DMS53 treated with DMSO at 0.1 percent for 48 hours (cell line): ENCODE results near the gene KRTAP10-2.
"Not testable (repeated sequence)": the region's sequence is repeated elsewhere in the genome, so short reads cannot be mapped to it uniquely, and the experiment has no call there.

Source experiments
- DNase-seq: peaks from one replicate; lab custom pipeline; 2025; ENCODE audit not compliant: unreplicated experiment; lab: John Stamatoyannopoulos, UW

The KRTAP10-2 gene, protein sequence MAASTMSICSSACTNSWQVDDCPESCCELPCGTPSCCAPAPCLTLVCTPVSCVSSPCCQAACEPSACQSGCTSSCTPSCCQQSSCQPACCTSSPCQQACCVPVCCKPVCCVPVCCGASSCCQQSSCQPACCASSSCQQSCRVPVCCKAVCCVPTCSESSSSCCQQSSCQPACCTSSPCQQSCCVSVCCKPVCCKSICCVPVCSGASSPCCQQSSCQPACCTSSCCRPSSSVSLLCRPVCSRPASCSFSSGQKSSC

DNA sequence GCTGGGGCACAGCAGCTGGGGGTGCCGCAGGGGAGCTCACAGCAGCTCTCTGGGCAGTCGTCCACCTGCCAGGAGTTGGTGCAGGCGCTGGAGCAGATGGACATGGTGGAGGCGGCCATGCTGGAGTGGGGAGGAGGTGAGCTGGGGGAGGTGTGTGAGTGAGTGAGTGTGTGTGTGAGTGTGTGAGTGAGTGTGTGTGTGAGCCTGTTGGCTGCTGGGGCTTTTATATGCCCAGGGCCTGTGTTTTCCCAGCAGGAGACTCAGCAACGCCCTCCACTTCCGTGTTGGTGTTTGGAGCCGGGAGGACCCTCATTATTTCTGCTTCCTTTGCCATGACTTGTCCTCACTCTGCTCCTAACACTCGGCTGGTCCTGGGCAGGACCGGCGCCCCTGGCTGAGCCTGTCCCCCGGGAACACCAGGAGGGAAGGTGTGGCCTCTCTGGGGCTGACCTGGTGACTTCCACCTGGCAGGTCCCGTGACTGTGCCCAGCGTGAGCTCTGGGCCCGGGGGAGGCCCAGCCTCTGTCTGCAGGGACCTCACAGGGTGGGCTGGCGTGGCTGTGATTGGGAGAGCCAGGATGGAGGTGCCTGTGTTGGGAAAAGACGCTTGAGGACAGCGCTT, at the start of gene KRTAP10-2:
KRTAP10-2 (minus strand) TSS at position 166 of the 622 bp plus-strand sequence; CDS start at position 119, 47 bp downstream.
- no peak for DNase-seq

DNA sequence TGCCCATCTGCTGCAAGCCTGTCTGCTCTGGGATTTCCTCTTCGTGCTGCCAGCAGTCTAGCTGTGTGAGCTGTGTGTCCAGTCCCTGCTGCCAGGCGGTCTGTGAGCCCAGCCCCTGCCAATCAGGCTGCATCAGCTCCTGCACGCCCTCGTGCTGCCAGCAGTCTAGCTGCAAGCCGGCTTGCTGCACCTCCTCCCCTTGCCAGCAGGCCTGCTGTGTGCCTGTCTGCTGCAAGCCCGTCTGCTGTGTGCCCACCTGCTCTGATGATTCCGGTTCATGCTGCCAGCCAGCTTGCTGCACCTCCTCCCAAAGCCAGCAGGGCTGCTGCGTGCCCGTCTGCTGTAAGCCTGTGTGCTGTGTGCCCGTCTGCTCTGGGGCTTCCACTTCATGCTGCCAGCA, 49.8 kb upstream of the KRTAP10-2 start:
- DNase-seq, result not testable (repeated sequence)

DNA sequence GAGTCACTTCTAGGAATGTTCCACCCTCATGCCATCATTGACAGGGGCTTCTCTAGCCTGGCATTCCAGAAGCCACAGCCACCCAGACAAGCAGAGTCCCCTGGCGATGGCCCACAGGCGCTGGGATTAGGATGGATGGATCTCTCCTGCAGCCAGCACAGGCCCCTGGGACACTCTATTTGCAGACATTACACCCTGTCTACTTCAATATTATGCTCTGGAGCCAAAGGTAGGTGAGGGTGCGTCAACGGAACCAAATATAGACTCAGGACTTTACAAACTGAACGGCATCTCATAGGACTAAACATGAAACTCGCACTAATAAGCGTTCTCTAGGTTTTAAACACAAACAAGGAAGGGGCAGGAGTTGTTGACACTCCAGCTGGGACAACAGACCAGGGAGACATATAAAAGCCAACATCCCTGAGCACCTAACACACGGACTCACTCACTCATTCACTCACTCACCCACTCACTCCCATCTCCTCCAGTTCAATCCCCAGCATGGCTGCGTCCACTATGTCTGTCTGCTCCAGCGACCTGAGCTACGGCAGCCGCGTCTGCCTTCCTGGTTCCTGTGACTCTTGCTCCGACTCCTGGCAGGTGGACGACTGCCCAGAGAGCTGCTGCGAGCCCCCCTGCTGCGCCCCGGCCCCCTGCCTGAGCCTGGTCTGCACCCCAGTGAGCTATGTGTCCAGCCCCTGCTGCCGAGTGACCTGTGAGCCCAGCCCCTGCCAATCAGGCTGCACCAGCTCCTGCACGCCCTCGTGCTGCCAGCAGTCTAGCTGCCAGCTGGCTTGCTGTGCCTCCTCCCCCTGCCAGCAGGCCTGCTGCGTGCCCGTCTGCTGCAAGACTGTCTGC, 49.0 kb upstream of the KRTAP10-2 start, which contains the start of gene KRTAP10-7:
KRTAP10-7 (plus strand) TSS at position 480 of the 861 bp plus-strand sequence; CDS start at position 505, 25 bp downstream.
- DNase-seq, result not testable (repeated sequence)

DNA sequence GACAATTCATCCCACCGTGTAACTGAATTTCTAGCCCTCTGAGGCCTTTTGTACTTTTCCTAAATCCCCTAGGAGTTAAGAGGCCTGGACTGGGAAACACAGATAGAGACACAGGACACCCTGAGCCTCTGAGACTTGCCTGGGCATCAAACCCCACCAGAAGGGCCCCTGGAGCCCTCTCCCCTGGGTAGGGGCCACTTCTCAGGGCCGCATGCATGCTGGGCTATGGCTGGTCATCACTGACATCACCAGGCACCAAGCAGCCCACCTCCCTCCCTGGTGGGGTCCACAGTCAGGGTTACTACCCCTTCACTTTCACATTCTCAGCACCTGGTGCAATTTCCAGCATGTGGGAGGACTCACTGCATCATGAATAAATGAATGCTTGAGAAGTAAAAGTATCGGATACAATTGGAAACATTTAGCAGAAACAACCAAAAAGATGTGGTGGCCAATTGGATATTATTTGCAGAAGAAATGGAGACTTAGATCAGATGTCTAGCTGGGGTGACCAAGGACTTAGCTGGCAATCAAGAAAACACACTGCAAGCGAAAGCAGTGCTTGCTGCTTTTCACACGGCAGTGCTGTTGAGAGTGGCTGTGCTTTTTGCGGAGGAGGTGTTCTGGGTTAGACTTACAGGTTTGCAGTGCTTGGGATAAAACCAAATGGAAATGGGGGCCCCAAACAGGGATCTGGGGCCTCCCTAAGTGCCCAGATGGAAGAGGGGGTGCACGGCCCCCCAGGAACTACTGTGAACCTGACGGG, 48.1 kb upstream of the KRTAP10-2 start:
- no peak for DNase-seq

DNA sequence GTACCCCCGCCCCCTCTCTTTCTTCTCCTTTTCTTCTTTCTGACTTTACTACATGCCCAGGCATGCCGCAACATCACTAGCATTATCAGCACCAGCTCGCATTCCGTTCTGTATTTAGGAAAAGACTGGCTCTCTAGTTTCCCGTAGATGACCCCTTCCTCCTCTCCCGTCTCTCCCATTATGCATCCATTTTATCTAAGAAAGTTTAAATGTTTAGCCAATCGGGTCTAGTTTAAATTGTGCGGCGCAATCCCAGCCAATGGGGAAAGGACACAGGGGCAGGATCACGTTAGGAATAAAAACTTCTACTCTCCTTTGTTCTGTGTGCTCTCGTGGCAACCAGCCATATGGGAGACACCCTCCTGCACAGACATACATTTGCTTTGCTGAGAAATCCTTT, 46.8 kb upstream of the KRTAP10-2 start:
- no peak for DNase-seq

DNA sequence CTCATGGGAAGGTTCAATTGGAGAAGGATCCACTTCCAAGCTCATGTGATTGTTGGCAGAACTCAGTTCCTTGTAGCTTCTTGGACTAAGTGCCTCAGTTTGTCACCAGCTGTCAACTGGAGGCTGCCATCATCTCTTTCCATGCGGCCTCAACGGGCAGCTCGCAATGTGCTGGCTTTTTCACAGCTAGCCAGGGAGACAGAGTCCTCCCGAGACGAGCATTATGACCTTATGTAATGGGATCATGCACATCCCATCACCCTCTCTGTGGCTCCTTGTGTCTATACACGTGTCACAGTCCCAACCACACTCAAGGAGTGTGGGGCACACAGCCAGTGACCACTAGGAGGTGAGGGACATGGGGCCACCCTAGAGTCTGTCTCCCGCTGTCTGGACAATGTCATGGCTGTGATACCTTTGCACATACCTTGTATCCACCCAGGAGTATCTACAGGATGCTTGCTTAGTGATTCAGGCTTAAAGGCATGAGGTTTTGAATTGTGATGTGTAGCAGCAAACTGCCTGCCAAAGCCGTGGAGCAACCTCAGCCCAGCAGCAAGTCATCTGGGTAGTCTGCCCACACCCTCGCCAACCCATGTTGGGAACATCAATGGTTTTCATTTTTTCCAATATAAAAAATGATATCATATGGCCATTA, 44.9 kb upstream of the KRTAP10-2 start:
- DNase-seq, result no peak

DNA sequence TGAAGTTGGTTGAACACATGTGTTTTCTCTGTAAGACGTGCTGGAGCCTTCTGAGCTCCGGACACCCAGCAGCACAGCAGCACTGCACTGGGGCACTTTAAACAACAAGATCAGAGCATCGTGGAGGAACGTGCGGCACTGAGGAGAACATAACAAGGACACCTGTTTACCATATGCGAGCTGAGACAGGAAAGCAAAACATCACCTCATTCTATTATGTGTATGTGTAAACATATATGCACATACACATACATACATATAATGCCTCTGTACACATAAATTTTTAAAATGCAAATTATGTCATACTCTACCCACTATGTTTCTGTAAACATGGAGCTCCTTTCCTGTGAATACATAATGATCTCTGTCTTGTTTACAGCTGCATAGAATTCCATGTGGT, 44.2 kb upstream of the KRTAP10-2 start:
- DNase-seq, result no peak

DNA sequence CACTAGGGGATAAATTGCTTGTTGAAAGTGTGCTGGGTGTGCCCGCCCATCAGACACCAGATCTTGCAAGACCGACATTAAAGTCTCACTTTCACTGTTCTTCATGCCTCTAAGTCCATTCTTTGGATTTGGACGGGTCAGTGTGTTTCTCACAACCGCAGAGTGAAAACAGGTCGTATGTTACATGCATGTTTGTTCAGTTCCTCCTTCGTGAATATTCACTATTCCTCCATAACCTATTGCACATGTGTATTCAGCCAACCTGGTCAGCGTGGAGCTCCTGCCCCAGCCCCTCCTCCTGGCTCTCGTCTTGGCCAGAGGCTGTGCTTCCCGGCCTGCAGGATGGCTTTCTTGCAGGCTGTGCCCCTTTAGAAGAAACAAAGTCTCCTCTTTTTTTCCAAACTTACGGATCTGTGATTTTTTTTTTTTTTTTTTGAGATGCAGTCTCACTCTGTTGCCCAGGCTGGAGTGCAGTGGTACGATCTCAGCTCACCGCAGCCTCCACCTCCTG, 43.2 kb upstream of the KRTAP10-2 start:
- DNase-seq, result no peak

DNA sequence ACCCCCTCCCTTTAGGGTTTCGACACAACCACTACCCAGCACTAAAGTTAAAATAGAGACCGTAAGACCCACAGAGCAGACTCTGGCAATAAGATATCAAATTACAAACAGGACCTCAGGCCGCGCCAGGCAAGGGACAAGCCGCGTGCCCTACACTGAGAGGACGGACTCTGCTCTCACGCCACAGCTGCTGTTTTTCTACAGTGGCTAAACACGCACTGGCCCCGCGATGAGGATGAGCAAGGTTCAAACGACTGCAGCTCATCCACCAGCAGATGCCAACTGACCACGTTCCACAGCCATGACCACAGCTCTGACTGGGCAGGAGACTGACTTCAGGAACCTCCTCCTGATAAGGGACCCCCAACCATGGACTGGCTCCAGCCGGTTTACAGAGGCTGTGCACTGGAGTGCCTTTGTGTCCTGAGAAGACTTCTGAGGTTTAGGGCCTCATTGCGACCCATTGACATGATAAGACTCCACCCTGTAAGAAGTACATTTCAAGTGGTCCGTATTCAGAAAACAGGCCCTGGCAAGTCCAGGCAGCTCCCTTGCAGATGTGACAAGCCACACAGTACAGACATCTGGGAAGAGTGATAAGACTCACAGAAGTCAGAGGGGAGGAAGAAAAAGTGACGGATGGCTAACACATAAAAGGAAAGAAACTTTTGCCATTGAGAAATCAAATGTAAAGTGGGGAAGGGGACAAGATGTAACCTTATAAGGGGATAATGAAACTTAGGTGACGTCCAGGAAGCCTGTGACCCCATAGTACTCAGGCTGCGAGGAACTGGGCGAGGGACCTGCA, 42.5 kb upstream of the KRTAP10-2 start:
- no peak for DNase-seq

DNA sequence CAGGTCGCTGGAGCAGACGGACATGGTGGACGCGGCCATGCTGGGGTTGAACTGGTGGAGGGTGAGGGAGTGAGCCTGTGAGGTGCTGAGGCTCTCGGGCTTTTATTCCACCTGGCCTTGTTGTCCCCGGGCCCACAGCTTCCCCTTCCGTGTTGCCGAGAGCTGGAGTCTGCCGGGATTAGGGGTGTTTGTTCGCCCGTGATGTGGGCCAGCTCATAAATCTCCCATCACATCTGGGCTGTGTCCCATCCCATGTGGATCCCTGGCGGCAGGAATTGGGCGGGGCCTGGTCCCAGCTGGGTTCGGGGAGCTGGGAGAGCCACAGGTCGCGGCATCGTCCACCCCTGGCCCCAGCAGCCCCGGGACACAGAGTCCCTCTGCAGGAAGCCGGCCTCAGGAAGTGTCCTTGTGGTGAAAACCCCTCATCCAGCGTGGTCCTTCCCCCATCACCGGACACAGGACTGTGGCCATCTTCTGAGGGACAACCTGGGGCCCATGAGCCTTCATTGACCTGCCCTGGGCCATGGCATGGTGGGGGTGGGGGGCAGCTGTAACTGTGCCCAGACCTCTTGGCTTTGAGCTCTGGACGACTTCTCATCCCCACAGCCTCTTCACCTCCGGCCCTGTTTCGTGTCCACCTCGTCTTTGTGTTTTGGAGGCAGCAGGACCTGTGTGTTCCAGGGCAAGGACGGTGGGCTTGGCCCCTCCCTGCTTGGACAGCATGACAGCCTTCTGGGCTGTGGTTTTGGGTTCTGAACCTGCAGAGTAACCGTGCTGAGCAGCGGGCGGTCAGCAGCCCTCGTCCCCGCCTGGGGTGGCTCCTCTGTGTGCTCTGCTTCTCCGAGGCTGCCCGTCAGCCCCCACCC, 41.4 kb upstream of the KRTAP10-2 start, which contains the start of gene KRTAP10-6:
KRTAP10-6 (minus strand) TSS at position 60 of the 866 bp plus-strand sequence; CDS start at position 39, 21 bp downstream.
- no peak for DNase-seq

DNA sequence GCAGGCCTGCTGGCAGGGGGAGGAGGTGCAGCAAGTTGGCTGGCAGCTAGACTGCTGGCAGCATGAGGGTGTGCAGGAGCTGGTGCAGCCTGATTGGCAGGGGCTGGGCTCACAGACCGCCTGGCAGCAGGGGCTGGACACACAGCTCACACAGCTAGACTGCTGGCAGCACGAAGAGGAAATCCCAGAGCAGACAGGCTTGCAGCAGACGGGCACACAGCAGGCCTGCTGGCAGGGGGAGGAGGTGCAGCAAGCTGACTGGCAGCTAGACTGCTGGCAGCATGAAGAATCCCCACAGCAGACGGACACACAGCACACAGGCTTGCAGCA, 40.5 kb upstream of the KRTAP10-2 start:
- not testable (repeated sequence) for DNase-seq

DNA sequence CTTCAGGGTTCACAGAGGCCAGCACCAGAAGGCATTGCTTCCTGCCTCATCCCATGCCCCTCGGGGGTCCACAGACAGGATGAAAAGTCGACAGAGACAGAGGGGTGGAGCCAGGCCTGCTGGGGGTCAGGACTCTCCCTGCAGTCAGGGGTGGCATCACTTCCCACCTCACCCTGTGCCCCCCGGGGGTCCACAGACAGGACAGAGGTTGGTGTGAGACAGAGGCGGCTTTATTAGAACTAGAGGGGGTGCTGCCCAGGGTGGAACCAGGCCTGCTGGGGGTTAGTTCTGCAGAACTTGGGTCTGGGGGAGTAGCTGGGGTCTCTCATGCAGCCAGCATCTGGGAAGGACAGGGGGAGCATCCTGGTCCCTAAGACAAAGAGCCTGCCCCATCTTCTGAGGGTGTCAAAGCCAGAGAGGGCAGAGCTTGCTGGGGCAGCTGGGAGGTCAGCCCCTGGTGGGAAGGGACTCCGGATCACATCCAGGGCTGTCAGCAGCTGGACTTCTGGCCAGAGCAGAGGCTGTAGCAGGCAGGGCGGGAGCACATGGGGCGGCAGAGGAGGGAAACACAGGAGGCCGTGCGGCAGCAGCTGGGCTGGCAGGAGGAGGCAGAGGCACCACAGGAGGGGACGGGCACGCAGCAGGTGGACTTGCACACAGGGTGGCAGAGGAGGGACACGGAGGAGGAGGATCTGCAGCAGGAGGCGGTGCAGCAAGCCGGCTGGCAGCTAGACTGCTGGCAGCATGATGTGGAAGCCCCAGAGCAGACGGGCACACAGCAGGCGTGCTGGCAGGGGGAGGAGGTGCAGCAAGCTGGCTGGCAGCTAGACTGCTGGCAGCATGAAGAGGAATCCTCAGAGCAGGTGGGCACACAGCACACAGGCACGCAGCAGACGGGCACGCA, 39.8 kb upstream of the KRTAP10-2 start:
- DNase-seq, result not testable (repeated sequence)

DNA sequence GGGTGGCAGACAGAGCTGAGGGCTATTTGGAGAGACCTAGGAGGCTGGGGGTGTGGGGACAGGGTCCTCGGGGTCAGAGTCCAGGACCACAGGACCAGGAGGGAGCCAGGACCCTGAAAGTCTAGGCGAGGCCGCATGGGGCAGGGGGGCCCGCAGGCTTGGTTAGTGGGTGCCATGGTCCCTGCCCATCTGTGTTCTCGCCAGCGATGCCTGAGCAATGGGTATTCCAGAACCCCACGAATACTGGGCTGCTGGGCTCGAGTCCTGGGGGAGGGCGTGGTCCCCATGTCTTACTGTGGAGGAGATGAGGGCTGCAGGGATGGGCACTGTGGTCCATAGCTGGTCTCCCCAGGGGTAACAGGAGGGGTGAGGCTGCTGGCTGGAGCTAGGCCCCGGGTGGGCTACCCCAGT, 39.0 kb upstream of the KRTAP10-2 start:
- DNase-seq, result no peak

DNA sequence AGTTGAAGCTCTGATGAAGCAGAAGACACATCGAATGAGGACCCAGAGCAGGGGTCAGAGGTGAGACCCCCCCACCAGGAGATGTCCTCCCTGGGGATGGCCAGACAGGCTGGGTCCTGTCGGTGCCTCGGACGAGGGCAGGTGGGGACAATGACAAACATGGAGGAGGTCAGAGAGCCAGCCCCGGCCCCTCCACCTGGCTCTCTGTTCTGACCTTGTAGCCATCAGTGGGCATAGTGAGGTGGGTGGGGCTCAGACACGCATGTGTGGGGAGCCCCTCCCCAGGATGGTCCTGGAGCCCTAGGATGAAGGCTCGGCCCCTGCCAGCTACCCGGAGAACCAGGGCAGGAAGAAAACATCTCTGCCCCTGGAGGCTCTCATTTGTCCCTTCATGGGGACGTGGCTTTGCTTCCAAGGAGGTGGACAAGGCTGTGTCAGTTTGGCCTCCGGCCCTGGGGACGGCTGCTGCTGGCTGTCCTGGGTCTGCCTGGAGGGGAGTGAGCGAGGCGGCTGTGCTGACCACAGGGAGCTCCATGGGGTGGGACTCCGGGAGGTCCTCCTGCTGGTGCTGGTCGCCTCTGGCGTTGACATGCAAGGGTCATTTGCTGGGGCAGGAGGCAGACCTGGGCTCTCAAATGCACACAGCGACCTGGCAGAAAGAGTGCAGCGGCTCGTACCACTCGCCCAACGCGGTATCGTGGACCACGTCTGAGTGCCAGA, 38.4 kb upstream of the KRTAP10-2 start:
- DNase-seq, result no peak

DNA sequence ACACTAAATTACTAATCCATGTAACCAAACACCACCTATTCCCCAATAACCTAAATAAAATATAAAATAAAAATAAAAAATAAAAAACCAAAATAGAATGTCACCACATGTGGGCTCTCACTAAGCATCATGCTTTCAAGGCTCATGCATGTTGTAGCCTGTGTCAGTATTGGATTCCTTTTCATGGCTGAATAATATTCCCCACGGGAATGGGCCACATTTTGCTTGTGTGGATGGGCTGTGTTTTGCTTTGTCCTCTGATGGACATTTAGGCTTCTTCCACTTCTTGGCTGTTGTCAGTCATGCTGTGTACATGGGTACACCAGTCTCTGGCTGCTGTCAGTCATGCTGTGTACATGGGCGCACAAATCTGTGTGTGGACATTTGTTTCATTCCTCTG, 37.8 kb upstream of the KRTAP10-2 start:
- DNase-seq, result no peak

DNA sequence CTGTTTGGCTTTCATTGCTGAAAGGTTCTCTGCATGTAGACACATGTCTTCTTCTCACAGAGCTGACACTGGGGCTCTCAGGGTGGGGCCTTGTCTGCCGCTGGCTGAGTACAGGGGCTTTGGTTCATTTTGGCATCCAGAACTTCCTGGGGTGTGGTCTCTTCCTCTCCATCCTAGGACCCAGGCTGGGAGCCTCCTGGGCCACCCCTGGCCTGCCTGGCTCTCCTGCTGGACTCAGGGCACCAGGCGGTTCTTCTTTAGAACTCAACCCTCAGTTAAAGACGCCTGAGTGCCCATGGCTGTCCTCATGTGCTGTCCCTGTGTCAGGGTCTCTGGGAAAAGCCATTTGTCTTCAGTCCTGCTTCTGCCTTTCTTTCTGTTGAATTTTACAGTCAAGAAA, 34.6 kb upstream of the KRTAP10-2 start:
- DNase-seq, result no peak

DNA sequence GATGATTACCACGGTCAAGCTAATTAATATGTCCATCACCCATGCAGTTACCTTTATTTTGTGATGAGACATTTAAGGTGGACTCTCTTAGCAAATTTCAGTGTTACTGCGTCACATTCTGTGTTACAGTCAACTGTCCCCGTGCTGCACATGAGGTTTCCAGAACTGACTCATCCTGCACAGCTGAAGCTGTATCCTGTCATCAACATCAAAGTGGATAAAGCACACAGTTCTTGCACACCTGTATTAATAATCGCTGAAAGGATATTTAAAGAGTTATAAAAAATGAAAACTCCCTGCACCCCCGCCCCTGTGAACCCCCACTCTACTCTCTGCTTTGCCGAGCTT, 32.5 kb upstream of the KRTAP10-2 start:
- no peak for DNase-seq
